ENCODE results near the gene SH3BGR. TPM values are rescaled to one million over a fixed set of nuclear protein-coding genes. Genes with fewer than 3 reads are reported as not detected.

Gene SH3BGR
- polyA plus RNA-seq, 1 donor (not counting 4 experiments of a cell fraction or from before 2014, with no cell fraction given), result 1.4 TPM

DNA sequence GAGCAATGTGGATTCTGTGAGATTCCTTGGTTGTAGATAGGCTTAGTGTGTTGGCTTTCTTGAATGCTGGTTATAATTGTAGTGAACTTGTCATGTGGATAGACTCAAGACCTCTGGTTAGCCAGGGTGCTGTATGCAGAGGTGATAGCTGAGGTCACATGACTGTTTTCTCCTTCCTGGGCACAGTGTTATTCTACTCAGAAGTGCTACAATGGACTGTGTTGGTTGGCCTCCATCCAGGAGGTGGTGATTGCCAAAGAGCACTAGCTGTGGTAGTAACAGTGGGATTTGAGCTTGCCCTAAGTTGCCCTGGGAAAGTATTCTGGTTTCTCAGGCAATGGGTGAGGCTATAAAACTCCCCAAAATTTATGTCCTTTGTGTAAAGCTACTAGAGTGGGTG is 71.6 kb downstream of the SH3BGR start:
- H3K4me2 ChIP-seq (ENCODE audit: control insufficient read depth, extremely low read depth, insufficient read depth, low read depth, low read length), result no peak overlapping the region
- no peaks in the 10 kb centered on the region for H3K27me3 ChIP-seq (ENCODE audit: control insufficient read depth, extremely low read depth, insufficient read depth, low read length)
- no peak overlapping the region for H3K9ac ChIP-seq (ENCODE audit: control insufficient read depth, extremely low read depth, insufficient read depth, low read length)
- TF ChIP-seq, protein P1, sequence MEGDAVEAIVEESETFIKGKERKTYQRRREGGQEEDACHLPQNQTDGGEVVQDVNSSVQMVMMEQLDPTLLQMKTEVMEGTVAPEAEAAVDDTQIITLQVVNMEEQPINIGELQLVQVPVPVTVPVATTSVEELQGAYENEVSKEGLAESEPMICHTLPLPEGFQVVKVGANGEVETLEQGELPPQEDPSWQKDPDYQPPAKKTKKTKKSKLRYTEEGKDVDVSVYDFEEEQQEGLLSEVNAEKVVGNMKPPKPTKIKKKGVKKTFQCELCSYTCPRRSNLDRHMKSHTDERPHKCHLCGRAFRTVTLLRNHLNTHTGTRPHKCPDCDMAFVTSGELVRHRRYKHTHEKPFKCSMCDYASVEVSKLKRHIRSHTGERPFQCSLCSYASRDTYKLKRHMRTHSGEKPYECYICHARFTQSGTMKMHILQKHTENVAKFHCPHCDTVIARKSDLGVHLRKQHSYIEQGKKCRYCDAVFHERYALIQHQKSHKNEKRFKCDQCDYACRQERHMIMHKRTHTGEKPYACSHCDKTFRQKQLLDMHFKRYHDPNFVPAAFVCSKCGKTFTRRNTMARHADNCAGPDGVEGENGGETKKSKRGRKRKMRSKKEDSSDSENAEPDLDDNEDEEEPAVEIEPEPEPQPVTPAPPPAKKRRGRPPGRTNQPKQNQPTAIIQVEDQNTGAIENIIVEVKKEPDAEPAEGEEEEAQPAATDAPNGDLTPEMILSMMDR (optimal IDR thresholded peaks at IDR 0.05 in 1 of 3, IDR thresholded peaks at IDR 0.05 in 1 of 3, conservative IDR thresholded peaks at IDR 0.05 in 1 of 3; ENCODE audit: extremely low read depth in 1 of 3, insufficient read depth in 2 of 3, low read length in 3 of 3), result no peak
- TF ChIP-seq EZH2 (IDR thresholded peaks at IDR 0.05; ENCODE audit: low read length), result no peak
- H3K79me2 ChIP-seq (ENCODE audit: control insufficient read depth, insufficient read depth, low read length), result no peaks in the 10 kb centered on the region
- H3K4me3 ChIP-seq (ENCODE audit: control insufficient read depth in 2 of 3, extremely low read depth in 1 of 3, insufficient read depth in 2 of 3, low read depth in 1 of 3, low read length in 3 of 3), result no peak overlapping the region
- FAIRE-seq (no peak), DNase-seq (ENCODE audit: low read depth, low spot score) (no peak)
- no peaks in the 10 kb centered on the region for H3K4me1 ChIP-seq (ENCODE audit: control insufficient read depth, extremely low read depth, insufficient read depth, low read length)
- H3K9me1 ChIP-seq (ENCODE audit: control insufficient read depth, extremely low read depth, insufficient read depth, low read length), result no peaks in the 10 kb centered on the region
- no peaks in the 10 kb centered on the region for H4K20me1 ChIP-seq (ENCODE audit: control insufficient read depth, extremely low read depth, insufficient read depth, low read length)
- no peak overlapping the region for H2AFZ ChIP-seq (ENCODE audit: control insufficient read depth, low read length)
- no peaks in the 10 kb centered on the region for H3K36me3 ChIP-seq (ENCODE audit: control insufficient read depth in 2 of 2, extremely low read depth in 1 of 2, insufficient read depth in 2 of 2, low read length in 2 of 2)
- dilution Hi-C loops (cut with MboI; ENCODE audit: extremely low pct_ligation_motif_present, low sequenced_read_pairs), result loop anchor here (25.0 kb wide), 1 partner anchor 189 kb away; no protein-coding TSS in a partner anchor
- no peak overlapping the region for H3K27ac ChIP-seq (ENCODE audit: control insufficient read depth, insufficient read depth, low read length)
- H3K9me3 ChIP-seq (ENCODE audit: control insufficient read depth, low read depth, low read length), result no peaks in the 10 kb centered on the region

DNA sequence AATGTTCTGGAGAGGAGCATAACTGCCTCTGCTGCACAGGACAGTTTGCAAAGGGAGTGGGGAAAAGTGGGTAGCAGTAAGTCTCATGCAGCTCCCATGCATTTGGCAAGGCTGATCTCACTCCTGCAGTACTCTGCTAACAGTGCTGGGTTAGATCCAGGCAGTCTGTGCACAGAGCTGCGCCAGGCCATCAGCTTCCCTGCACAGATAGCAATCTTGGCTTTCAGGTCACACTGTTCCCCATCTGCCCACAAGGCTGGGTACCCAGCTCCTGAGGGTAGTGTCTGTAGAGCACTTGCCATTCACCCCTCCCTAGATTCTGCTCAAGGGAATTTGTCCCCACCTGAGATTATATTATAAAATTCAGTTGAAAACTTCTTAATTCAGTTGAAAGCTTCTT is 72.1 kb downstream of the SH3BGR start:
- no peaks in the 10 kb centered on the region for H3K4me1 ChIP-seq (ENCODE audit: control insufficient read depth, extremely low read depth, insufficient read depth, low read length)
- no peaks in the 10 kb centered on the region for H3K9me3 ChIP-seq (ENCODE audit: control insufficient read depth, low read depth, low read length)
- dilution Hi-C loops (cut with MboI; ENCODE audit: extremely low pct_ligation_motif_present, low sequenced_read_pairs), result loop anchor here (25.0 kb wide), 1 partner anchor 188 kb away; no protein-coding TSS in a partner anchor
- no peak for FAIRE-seq
- no peak overlapping the region for H3K4me3 ChIP-seq (ENCODE audit: control insufficient read depth in 2 of 3, extremely low read depth in 1 of 3, insufficient read depth in 2 of 3, low read depth in 1 of 3, low read length in 3 of 3)
- TF ChIP-seq, protein P1 (optimal IDR thresholded peaks at IDR 0.05 in 1 of 3, IDR thresholded peaks at IDR 0.05 in 1 of 3, conservative IDR thresholded peaks at IDR 0.05 in 1 of 3; ENCODE audit: extremely low read depth in 1 of 3, insufficient read depth in 2 of 3, low read length in 3 of 3), result no peak
- no peak for TF ChIP-seq EZH2 (IDR thresholded peaks at IDR 0.05; ENCODE audit: low read length)
- H3K27me3 ChIP-seq (ENCODE audit: control insufficient read depth, extremely low read depth, insufficient read depth, low read length), result no peaks in the 10 kb centered on the region
- no peak overlapping the region for H3K9ac ChIP-seq (ENCODE audit: control insufficient read depth, extremely low read depth, insufficient read depth, low read length)
- H3K27ac ChIP-seq (ENCODE audit: control insufficient read depth, insufficient read depth, low read length), result no peak overlapping the region
- DNase-seq (ENCODE audit: low read depth, low spot score), result no peak
- H3K36me3 ChIP-seq (ENCODE audit: control insufficient read depth in 2 of 2, extremely low read depth in 1 of 2, insufficient read depth in 2 of 2, low read length in 2 of 2), result no peaks in the 10 kb centered on the region
- H3K4me2 ChIP-seq (ENCODE audit: control insufficient read depth, extremely low read depth, insufficient read depth, low read depth, low read length), result no peak overlapping the region
- no peaks in the 10 kb centered on the region for H3K79me2 ChIP-seq (ENCODE audit: control insufficient read depth, insufficient read depth, low read length)
- H4K20me1 ChIP-seq (ENCODE audit: control insufficient read depth, extremely low read depth, insufficient read depth, low read length), result no peaks in the 10 kb centered on the region
- H2AFZ ChIP-seq (ENCODE audit: control insufficient read depth, low read length), result no peak overlapping the region
- H3K9me1 ChIP-seq (ENCODE audit: control insufficient read depth, extremely low read depth, insufficient read depth, low read length), result no peaks in the 10 kb centered on the region
